Peyer's patch (tissue), 4 donors: Measurements from ENCODE around the gene PDE6H. TPM values are rescaled to one million over a fixed set of nuclear protein-coding genes. Genes with fewer than 3 reads are reported as not detected.
A peak's percentile ranks its signal among the peaks of the same experiment; 100 is the strongest.

Source experiments
- DNase-seq, 3 donors: peaks; one replicate each; pipeline ENCODE4 v3.0.0-alpha.2; 2017 to 2019
- H3K27ac ChIP-seq, 4 donors: fragments of 200-600 bp; sonication (generic); one replicate each; pipeline ENCODE4 v1.5.1; 2016 to 2019
- H3K27me3 ChIP-seq, 2 donors: fragments of 200-600 bp; sonication (generic); one replicate each; pipeline ENCODE4 v1.5.1; 2019
- H3K36me3 ChIP-seq, 3 donors: fragments of 200-600 bp; sonication (generic); one replicate each; pipeline ENCODE4 v1.5.1; 2016 to 2019
- H3K4me1 ChIP-seq, 4 donors: fragments of 200-600 bp; sonication (generic); one replicate each; pipeline ENCODE4 v1.5.1; 2016 to 2019
- H3K4me3 ChIP-seq, 4 donors: fragments of 200-600 bp; sonication (generic); 1 replicate in 3 of 4; 2 replicates in 1 of 4; pipeline ENCODE4 v1.5.1; 2016 to 2019; ENCODE audit warnings: mild to moderate bottlenecking in 1 of 4
- H3K9me3 ChIP-seq, 4 donors: fragments of 200-600 bp; sonication (generic); one replicate each; pipeline ENCODE4 v1.5.1; 2016 to 2019; ENCODE audit warnings: mild to moderate bottlenecking in 1 of 4
- CTCF ChIP-seq, 6 experiments: fragments of 450-650 bp in 4 of 6; fragments of 200-600 bp in 2 of 6; sonication (generic) in 1 of 6; IDR thresholded peaks; one replicate each; pipeline ENCODE4 v1.5.1; 2017 to 2019; ENCODE audit warnings: antibody characterized with exemption in 6 of 6, mild to moderate bottlenecking in 3 of 6, moderate library complexity in 1 of 6
- POLR2A ChIP-seq, 2 donors: fragments of 450-650 bp; IDR thresholded peaks; one replicate each; pipeline ENCODE4 v1.5.1; 2017; ENCODE audit warnings: antibody characterized with exemption in 2 of 2, mild to moderate bottlenecking in 2 of 2, moderate library complexity in 2 of 2
- total RNA-seq, 4 donors: library from RNA; depleted of rRNA; stranded (reverse); fragments of >200 nt; gene quantifications; one replicate each; pipeline ENCODE4 v1.1.0, GENCODE V29; 2016

PDE6H gene
- total RNA-seq, 4 donors from 2014 or later, result not detected

- Histone ChIP-seq H3K36me3 (no peaks in the 10 kb centered on the region), H3K4me3 (peak overlapping the region in 1 of 4 donors; percentile 49), H3K27me3 (no peaks in the 10 kb centered on the region), H3K27ac (peak overlapping the region; percentile 33 to 90 (median 80)), H3K9me3 (no peaks in the 10 kb centered on the region), H3K4me1 (peaks cover 0 to 13% (median 7%) of the 10 kb centered on the region in 4 donors)
- no peak for DNase-seq
- no peak for TF ChIP-seq POLR2A (IDR thresholded peaks at IDR 0.05)
- TF ChIP-seq CTCF (IDR thresholded peaks at IDR 0.05), result no peak
Measured at GRCh38 chr12:14956905-14957304, 15.9 kb upstream of the PDE6H start.

GRCh38 chr12:14957551-14958168, 15.2 kb upstream of the PDE6H start:
- H3K4me3 ChIP-seq, result peak overlapping the region; percentile 14 to 55 (median 46)
- TF ChIP-seq POLR2A (IDR thresholded peaks at IDR 0.05) (no peak), CTCF (IDR thresholded peaks at IDR 0.05) (no peak)

GRCh38 chr12:14958361-14959125, 14.3 kb upstream of the PDE6H start:
- Histone ChIP-seq H3K36me3 (no peaks in the 10 kb centered on the region), H3K27ac (peak overlapping the region; percentile 78 to 90 (median 80)), H3K27me3 (no peaks in the 10 kb centered on the region), H3K9me3 (no peaks in the 10 kb centered on the region), H3K4me3 (peak overlapping the region; percentile 44 to 55 (median 50)), H3K4me1 (peaks cover 0 to 11% (median 7%) of the 10 kb centered on the region in 4 donors)
- TF ChIP-seq POLR2A (IDR thresholded peaks at IDR 0.05), result no peak
- TF ChIP-seq CTCF (IDR thresholded peaks at IDR 0.05), result no peak
- no peak for DNase-seq

More at GRCh38 chr12:14957551-14958168, 15.2 kb upstream of the PDE6H start:
- no peaks in the 10 kb centered on the region for H3K27me3 ChIP-seq
- H3K9me3 ChIP-seq, result no peaks in the 10 kb centered on the region
- no peaks in the 10 kb centered on the region for H3K36me3 ChIP-seq
- H3K27ac ChIP-seq, result peak overlapping the region; percentile 78 to 90 (median 80)
- DNase-seq, result no peak
- peaks cover 0 to 13% (median 7%) of the 10 kb centered on the region in 4 donors for H3K4me1 ChIP-seq

- peaks cover 0 to 11% (median 4%) of the 10 kb centered on the region in 4 donors for H3K4me1 ChIP-seq
- no peaks in the 10 kb centered on the region for H3K9me3 ChIP-seq
- H3K27ac ChIP-seq, result peak overlapping the region; percentile 78 to 90 (median 80)
- no peaks in the 10 kb centered on the region for H3K27me3 ChIP-seq
- H3K4me3 ChIP-seq, result peak overlapping the region; percentile 44 to 55 (median 50)
- DNase-seq, result peak in 1 of 3 donors; percentile 50
- TF ChIP-seq CTCF (IDR thresholded peaks at IDR 0.05), result no peak
- no peak for TF ChIP-seq POLR2A (IDR thresholded peaks at IDR 0.05)
- no peaks in the 10 kb centered on the region for H3K36me3 ChIP-seq
Measured at GRCh38 chr12:14959126-14959440, 13.8 kb upstream of the PDE6H start.

GRCh38 chr12:14959463-14959862, 13.4 kb upstream of the PDE6H start:
- Histone ChIP-seq H3K27me3 (no peaks in the 10 kb centered on the region), H3K27ac (peak overlapping the region; percentile 78 to 90 (median 80))
- TF ChIP-seq CTCF (IDR thresholded peaks at IDR 0.05), result no peak
- TF ChIP-seq POLR2A (IDR thresholded peaks at IDR 0.05), result no peak

More at GRCh38 chr12:14959463-14959862, 13.4 kb upstream of the PDE6H start:
- Histone ChIP-seq H3K36me3 (no peaks in the 10 kb centered on the region), H3K4me1 (peaks cover 0 to 11% (median 3%) of the 10 kb centered on the region in 4 donors), H3K9me3 (no peaks in the 10 kb centered on the region), H3K4me3 (peak overlapping the region; percentile 44 to 55 (median 50))
- DNase-seq, result no peak
